ENCODE data around the gene INPP1.
A peak's percentile ranks its signal among the peaks of the same experiment; 100 is the strongest.

The INPP1 gene

GRCh38 chr2:190387422-190387821 is 44.0 kb downstream of the INPP1 start:
- H3K4me1 ChIP-seq, result no peaks in the 10 kb centered on the region
- H3K27me3 ChIP-seq (ENCODE audit: low read depth), result peaks cover 13% of the 10 kb centered on the region
- DNase-seq (ENCODE audit: low spot score in 2 of 2), result no peak
- no peak overlapping the region for H3K4me3 ChIP-seq
- in situ Hi-C loops (cut with MboI; ENCODE audit: low sequenced_read_pairs), result no loop called here
- H3K36me3 ChIP-seq (replicated peaks), result no peaks in the 10 kb centered on the region
- no peaks in the 10 kb centered on the region for H3K9me3 ChIP-seq

GRCh38 chr2:190396271-190396670 is 52.9 kb downstream of the INPP1 start:
- Histone ChIP-seq H3K27me3 (ENCODE audit: low read depth) (peaks cover 13% of the 10 kb centered on the region), H3K36me3 (replicated peaks) (no peaks in the 10 kb centered on the region), H3K9me3 (no peaks in the 10 kb centered on the region), H3K4me1 (no peaks in the 10 kb centered on the region), H3K4me3 (no peak overlapping the region)
- in situ Hi-C loops (cut with MboI; ENCODE audit: low sequenced_read_pairs), result no loop called here
- DNase-seq (ENCODE audit: low spot score in 2 of 2), result no peak

GRCh38 chr2:190402986-190403603 is 59.7 kb downstream of the INPP1 start:
- DNase-seq (ENCODE audit: low spot score in 2 of 2), result no peak
- H3K4me3 ChIP-seq, result no peak overlapping the region
- no peaks in the 10 kb centered on the region for H3K27me3 ChIP-seq (ENCODE audit: low read depth)
- in situ Hi-C loops (cut with MboI; ENCODE audit: low sequenced_read_pairs), result no loop called here
- peaks cover 4% of the 10 kb centered on the region for H3K4me1 ChIP-seq
- no peaks in the 10 kb centered on the region for H3K9me3 ChIP-seq
- no peaks in the 10 kb centered on the region for H3K36me3 ChIP-seq (replicated peaks)

GRCh38 chr2:190404487-190404886 is 61.1 kb downstream of the INPP1 start:
- Histone ChIP-seq H3K9me3 (no peaks in the 10 kb centered on the region), H3K4me3 (no peak overlapping the region), H3K27me3 (ENCODE audit: low read depth) (no peaks in the 10 kb centered on the region), H3K36me3 (replicated peaks) (no peaks in the 10 kb centered on the region), H3K4me1 (peaks cover 10% of the 10 kb centered on the region)
- no peak for DNase-seq (ENCODE audit: low spot score in 2 of 2)
- in situ Hi-C loops (cut with MboI; ENCODE audit: low sequenced_read_pairs), result no loop called here

- in situ Hi-C loops (cut with MboI; ENCODE audit: low sequenced_read_pairs), result no loop called here
- Histone ChIP-seq H3K9me3 (no peaks in the 10 kb centered on the region), H3K36me3 (replicated peaks) (no peaks in the 10 kb centered on the region), H3K27me3 (ENCODE audit: low read depth) (no peaks in the 10 kb centered on the region), H3K4me1 (peaks cover 10% of the 10 kb centered on the region), H3K4me3 (no peak overlapping the region)
- DNase-seq (ENCODE audit: low spot score in 2 of 2), result no peak
Observed at GRCh38 chr2:190405070-190405469, 61.7 kb downstream of the INPP1 start.

GRCh38 chr2:190405995-190406394 is 62.6 kb downstream of the INPP1 start:
- in situ Hi-C loops (cut with MboI; ENCODE audit: low sequenced_read_pairs), result no loop called here
- DNase-seq (ENCODE audit: low spot score in 2 of 2), result no peak
- Histone ChIP-seq H3K4me1 (peaks cover 10% of the 10 kb centered on the region), H3K36me3 (replicated peaks) (no peaks in the 10 kb centered on the region), H3K27me3 (ENCODE audit: low read depth) (no peaks in the 10 kb centered on the region), H3K4me3 (no peak overlapping the region), H3K9me3 (no peaks in the 10 kb centered on the region)

GRCh38 chr2:190406805-190407204 is 63.4 kb downstream of the INPP1 start:
- no peaks in the 10 kb centered on the region for H3K27me3 ChIP-seq (ENCODE audit: low read depth)
- H3K36me3 ChIP-seq (replicated peaks), result no peaks in the 10 kb centered on the region
- in situ Hi-C loops (cut with MboI; ENCODE audit: low sequenced_read_pairs), result no loop called here
- no peak overlapping the region for H3K4me3 ChIP-seq
- no peaks in the 10 kb centered on the region for H3K9me3 ChIP-seq
- peaks cover 10% of the 10 kb centered on the region for H3K4me1 ChIP-seq
- DNase-seq (ENCODE audit: low spot score in 2 of 2), result no peak

GRCh38 chr2:190407246-190407661 is 63.9 kb downstream of the INPP1 start:
- in situ Hi-C loops (cut with MboI; ENCODE audit: low sequenced_read_pairs), result no loop called here
- no peaks in the 10 kb centered on the region for H3K9me3 ChIP-seq
- DNase-seq (ENCODE audit: low spot score in 2 of 2), result peak in 1 of 2 experiments; percentile 12
- no peaks in the 10 kb centered on the region for H3K27me3 ChIP-seq (ENCODE audit: low read depth)
- H3K36me3 ChIP-seq (replicated peaks), result no peaks in the 10 kb centered on the region
- H3K4me1 ChIP-seq, result peaks cover 10% of the 10 kb centered on the region
- H3K4me3 ChIP-seq, result peak overlapping the region; percentile 51

- Histone ChIP-seq H3K36me3 (replicated peaks) (no peaks in the 10 kb centered on the region), H3K27me3 (ENCODE audit: low read depth) (no peaks in the 10 kb centered on the region), H3K4me3 (peak within 1 kb of the TSS; percentile 51), H3K4me1 (peaks cover 13% of the 10 kb centered on the region), H3K9me3 (no peaks in the 10 kb centered on the region)
- in situ Hi-C loops (cut with MboI; ENCODE audit: low sequenced_read_pairs), result no loop called here
- DNase-seq (ENCODE audit: low spot score in 2 of 2), result peak; percentile 22 to 69
Observed at GRCh38 chr2:190407662-190408537, 64.5 kb downstream of the INPP1 start, which contains the start of gene MFSD6. Gene MFSD6, plus strand, starts transcription at chr2:190408355. Its CDS starts 27,675 bp downstream, at chr2:190436030.

GRCh38 chr2:190408538-190409271 is 65.3 kb downstream of the INPP1 start:
- peaks cover 18% of the 10 kb centered on the region for H3K4me1 ChIP-seq
- H3K4me3 ChIP-seq, result peak overlapping the region; percentile 51
- in situ Hi-C loops (cut with MboI; ENCODE audit: low sequenced_read_pairs), result no loop called here
- peak; percentile 20 to 57 for DNase-seq (ENCODE audit: low spot score in 2 of 2)
- H3K9me3 ChIP-seq, result no peaks in the 10 kb centered on the region
- H3K36me3 ChIP-seq (replicated peaks), result no peaks in the 10 kb centered on the region
- H3K27me3 ChIP-seq (ENCODE audit: low read depth), result no peaks in the 10 kb centered on the region

GRCh38 chr2:190409616-190410015 is 66.2 kb downstream of the INPP1 start:
- H3K36me3 ChIP-seq (replicated peaks), result no peaks in the 10 kb centered on the region
- H3K9me3 ChIP-seq, result no peaks in the 10 kb centered on the region
- peaks cover 18% of the 10 kb centered on the region for H3K4me1 ChIP-seq
- in situ Hi-C loops (cut with MboI; ENCODE audit: low sequenced_read_pairs), result no loop called here
- no peaks in the 10 kb centered on the region for H3K27me3 ChIP-seq (ENCODE audit: low read depth)
- no peak overlapping the region for H3K4me3 ChIP-seq
- no peak for DNase-seq (ENCODE audit: low spot score in 2 of 2)

- Histone ChIP-seq H3K27me3 (ENCODE audit: low read depth) (no peaks in the 10 kb centered on the region), H3K4me3 (no peak overlapping the region), H3K9me3 (no peaks in the 10 kb centered on the region), H3K36me3 (replicated peaks) (no peaks in the 10 kb centered on the region), H3K4me1 (peaks cover 18% of the 10 kb centered on the region)
- no peak for DNase-seq (ENCODE audit: low spot score in 2 of 2)
- in situ Hi-C loops (cut with MboI; ENCODE audit: low sequenced_read_pairs), result no loop called here
Observed at GRCh38 chr2:190410166-190410565, 66.8 kb downstream of the INPP1 start.

GRCh38 chr2:190412966-190413365 is 69.6 kb downstream of the INPP1 start:
- H3K36me3 ChIP-seq (replicated peaks), result no peaks in the 10 kb centered on the region
- peaks cover 13% of the 10 kb centered on the region for H3K4me1 ChIP-seq
- peak in 1 of 2 experiments; percentile 23 for DNase-seq (ENCODE audit: low spot score in 2 of 2)
- in situ Hi-C loops (cut with MboI; ENCODE audit: low sequenced_read_pairs), result no loop called here
- no peaks in the 10 kb centered on the region for H3K9me3 ChIP-seq
- no peaks in the 10 kb centered on the region for H3K27me3 ChIP-seq (ENCODE audit: low read depth)
- H3K4me3 ChIP-seq, result no peak overlapping the region

GRCh38 chr2:190413421-190413820 is 70.0 kb downstream of the INPP1 start:
- DNase-seq (ENCODE audit: low spot score in 2 of 2), result no peak
- Histone ChIP-seq H3K27me3 (ENCODE audit: low read depth) (no peaks in the 10 kb centered on the region), H3K4me1 (peaks cover 13% of the 10 kb centered on the region), H3K36me3 (replicated peaks) (no peaks in the 10 kb centered on the region), H3K4me3 (no peak overlapping the region), H3K9me3 (no peaks in the 10 kb centered on the region)
- in situ Hi-C loops (cut with MboI; ENCODE audit: low sequenced_read_pairs), result no loop called here

Data from HAP-1 (cell line).